Lower leg skin (tissue), 4 donors: ENCODE data around the gene STAM2. TPM values are rescaled to one million over a fixed set of nuclear protein-coding genes. Genes with fewer than 3 reads are reported as not detected.

ENCODE experiments used
- DNase-seq, 2 donors: peaks; one replicate each; pipeline ENCODE4 v3.0.0-alpha.2; 2019; ENCODE audit warnings: low spot score in 2 of 2
- H3K4me3 ChIP-seq: fragments of 200-600 bp; sonication (generic); 2 replicates; pipeline ENCODE4 v1.5.1; 2017; ENCODE audit warnings: mild to moderate bottlenecking, low read depth; ENCODE audit not compliant: poor library complexity, severe bottlenecking
- POLR2A ChIP-seq, 2 donors: fragments of 450-650 bp; IDR thresholded peaks; one replicate each; pipeline ENCODE4 v1.6.1; 2016 to 2017; ENCODE audit warnings: antibody characterized with exemption in 2 of 2, mild to moderate bottlenecking in 1 of 2, moderate library complexity in 1 of 2
- WGBS, 2 donors: methylation state at CpG; one replicate each; pipeline ENCODE4 v1.1.5; 2018; 5-methylcytosine and 5-hydroxymethylcytosine counted together
- intact Hi-C: fragments of 100-400 bp; cut with DNase I; formaldehyde crosslinking; loops from one replicate; pipeline ENCODE4 v1.15.0; 2023; ENCODE audit warnings: low total_unique reads
- total RNA-seq, 4 donors: library from RNA; depleted of rRNA; stranded (reverse); fragments of >200 nt; gene quantifications; one replicate each; pipeline ENCODE4 v1.1.0, GENCODE V29; 2016
- TF ChIP-seq, protein P1 (sequence below), 3 donors: fragments of 450-650 bp; IDR thresholded peaks; one replicate each; pipeline ENCODE4 v1.5.1; 2016; ENCODE audit warnings: antibody characterized with exemption in 3 of 3, mild to moderate bottlenecking in 3 of 3, moderate library complexity in 2 of 3

Gene STAM2
- total RNA-seq, 4 donors from 2014 or later: 13.2 to 29.8 (median 24.4) TPM

DNA sequence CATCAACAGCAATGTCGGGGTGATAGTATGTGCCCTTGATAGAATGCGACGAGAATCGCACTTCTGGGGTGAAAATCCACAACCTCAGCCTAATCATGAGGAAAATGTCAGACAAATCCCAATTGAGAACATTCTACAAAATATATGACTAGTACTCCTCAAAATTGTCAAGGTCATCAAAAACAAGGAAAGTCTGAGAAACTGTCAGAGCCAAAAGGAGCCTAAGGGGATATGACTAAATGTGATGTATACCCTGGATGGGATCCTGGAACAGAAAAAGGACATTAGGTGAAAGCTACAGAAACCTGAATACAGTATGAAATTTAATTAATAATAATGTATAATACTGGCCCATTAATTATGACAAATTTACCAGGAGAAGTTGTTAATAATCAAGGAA is 69.1 kb downstream of the STAM2 start:
- 64% methylated on average over 4 of the region's 4 CpGs for WGBS, 2 donors
- no peak overlapping the region for H3K4me3 ChIP-seq
- TF ChIP-seq, protein P1, sequence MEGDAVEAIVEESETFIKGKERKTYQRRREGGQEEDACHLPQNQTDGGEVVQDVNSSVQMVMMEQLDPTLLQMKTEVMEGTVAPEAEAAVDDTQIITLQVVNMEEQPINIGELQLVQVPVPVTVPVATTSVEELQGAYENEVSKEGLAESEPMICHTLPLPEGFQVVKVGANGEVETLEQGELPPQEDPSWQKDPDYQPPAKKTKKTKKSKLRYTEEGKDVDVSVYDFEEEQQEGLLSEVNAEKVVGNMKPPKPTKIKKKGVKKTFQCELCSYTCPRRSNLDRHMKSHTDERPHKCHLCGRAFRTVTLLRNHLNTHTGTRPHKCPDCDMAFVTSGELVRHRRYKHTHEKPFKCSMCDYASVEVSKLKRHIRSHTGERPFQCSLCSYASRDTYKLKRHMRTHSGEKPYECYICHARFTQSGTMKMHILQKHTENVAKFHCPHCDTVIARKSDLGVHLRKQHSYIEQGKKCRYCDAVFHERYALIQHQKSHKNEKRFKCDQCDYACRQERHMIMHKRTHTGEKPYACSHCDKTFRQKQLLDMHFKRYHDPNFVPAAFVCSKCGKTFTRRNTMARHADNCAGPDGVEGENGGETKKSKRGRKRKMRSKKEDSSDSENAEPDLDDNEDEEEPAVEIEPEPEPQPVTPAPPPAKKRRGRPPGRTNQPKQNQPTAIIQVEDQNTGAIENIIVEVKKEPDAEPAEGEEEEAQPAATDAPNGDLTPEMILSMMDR (IDR thresholded peaks at IDR 0.05): no peak
- TF ChIP-seq POLR2A (IDR thresholded peaks at IDR 0.05): no peak
- DNase-seq: no peak
- intact Hi-C loops: no loop called here

DNA sequence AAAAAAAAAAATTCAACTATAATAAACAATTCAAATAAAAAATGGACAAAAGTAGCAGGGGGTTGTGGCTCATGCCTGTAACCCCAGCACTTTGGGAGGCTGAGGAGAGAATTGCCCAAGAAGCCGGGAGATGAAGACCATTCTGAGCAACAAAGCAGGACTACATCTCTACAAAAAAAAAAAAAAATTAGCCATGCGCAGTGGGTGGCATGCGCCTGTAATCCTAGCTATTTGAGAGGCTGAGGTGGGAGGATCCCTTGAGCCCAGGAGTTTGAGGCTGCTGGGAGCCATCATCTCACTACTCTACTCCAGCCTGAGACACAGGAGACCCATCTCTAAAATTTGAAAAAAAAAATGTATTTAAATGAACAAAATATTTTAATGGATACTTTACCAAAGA is 72.3 kb downstream of the STAM2 start:
- DNase-seq: no peak
- 97 to 98% methylated on average over 3 of the region's 3 CpGs for whole genome bisulfite sequencing, 2 donors
- intact Hi-C loops: no loop called here
- TF ChIP-seq POLR2A (IDR thresholded peaks at IDR 0.05): no peak
- TF ChIP-seq, protein P1 (IDR thresholded peaks at IDR 0.05): no peak
- H3K4me3 ChIP-seq: no peak overlapping the region

DNA sequence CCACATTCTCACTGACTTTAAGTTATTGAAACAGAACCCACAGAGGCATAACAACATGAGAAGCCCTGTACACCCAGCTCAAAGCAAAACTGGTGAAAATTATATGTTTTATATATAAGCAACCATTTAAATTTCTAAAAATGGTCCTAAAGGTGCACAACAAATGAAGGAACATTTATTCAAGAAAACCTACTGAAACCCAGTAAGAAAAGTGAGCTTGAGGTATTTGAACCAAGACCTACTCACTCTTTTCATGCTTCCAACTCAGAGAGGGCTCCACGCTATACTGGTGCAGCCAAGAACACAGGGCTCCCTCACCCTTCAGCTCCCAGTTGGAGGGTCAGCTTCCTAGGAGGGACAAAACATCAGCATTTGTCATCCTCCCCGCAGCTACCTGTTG is 74.6 kb downstream of the STAM2 start:
- no peak for TF ChIP-seq POLR2A (IDR thresholded peaks at IDR 0.05)
- TF ChIP-seq, protein P1 (IDR thresholded peaks at IDR 0.05): no peak
- DNase-seq: no peak
- intact Hi-C loops: no loop called here
- WGBS, 2 donors: 89 to 95% methylated on average over 2 of the region's 2 CpGs
- H3K4me3 ChIP-seq: no peak overlapping the region

DNA sequence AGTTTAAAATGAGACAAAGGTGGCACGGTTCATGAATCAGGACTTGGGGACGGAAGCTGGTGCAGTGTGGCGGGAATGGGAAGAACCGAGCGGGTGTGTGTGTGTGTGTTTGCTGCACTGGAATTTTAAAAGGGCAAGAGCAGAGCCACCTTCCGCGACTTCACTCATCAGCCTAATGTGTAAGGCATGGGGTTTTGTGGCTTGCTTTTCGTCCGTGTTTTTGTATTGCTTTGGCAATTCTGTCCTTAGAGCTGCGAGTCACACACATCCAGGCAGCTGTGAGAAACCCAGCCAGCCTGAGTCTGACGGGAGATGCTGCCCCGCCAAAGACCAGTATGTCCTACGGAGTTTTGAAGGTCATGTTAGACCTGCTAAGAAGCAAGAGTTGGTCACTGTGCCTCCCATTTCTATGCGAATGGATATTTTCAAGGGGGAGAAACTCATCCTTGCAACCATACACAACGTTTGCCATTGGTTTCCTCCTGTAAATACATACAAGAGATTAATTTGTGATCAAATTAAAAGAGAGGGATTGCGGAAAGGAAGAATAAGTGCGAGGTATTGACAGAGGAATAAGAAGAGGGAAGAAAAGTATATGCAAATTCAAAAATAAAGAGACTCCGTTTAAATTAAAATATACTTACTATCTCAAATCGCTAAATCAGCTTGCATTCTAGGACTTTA is 76.1 kb downstream of the STAM2 start:
- peak overlapping the region; percentile 49 for H3K4me3 ChIP-seq
- WGBS, 2 donors: 10 to 13% methylated on average over 19 of the region's 19 CpGs
- no peak for DNase-seq
- TF ChIP-seq POLR2A (IDR thresholded peaks at IDR 0.05): no peak
- TF ChIP-seq, protein P1 (IDR thresholded peaks at IDR 0.05): no peak
- intact Hi-C loops: no loop called here

DNA sequence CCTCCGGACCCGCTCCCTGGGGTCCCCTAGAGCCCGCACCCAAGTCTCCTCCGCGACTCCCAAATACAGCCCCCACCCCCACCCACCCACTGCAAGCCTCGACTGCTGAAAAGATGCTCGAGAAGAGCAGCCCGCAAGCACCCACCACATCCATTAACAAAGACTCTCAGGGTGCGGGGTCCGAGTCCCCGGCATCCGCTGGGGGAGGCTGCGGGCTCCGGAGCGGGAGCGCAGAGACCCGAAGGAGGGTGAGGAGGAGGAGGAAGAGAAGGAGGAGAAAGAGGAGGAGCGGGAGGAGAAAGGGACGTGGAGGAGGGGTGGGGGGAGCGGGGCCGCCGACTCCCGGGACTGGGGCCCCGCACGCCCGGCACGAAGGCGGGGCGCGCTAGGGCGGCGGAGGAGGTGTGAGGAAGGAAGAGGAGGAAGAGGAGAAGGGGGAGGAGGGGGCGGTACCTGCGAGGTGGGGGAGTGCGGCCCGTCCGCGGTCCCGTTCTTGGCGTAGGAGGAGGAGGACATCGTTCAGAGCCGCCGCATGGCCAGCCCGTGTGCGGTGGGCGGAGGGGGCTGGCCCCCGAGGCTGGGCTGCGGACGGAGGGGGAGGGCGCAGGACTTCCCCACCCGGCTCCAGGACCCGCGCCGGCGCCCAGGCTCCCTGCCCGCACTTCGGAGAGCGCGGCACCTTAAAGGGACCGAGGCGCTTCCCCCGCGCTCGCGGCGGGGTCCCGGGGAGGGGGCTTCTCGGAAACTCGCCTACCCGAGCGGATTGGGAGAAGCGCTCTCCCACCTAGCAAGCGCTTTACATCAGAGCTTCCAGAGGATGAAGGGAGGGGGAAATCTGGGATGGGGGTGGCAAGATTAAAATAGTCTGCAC is 76.8 kb downstream of the STAM2 start, which contains the start of gene CACNB4:
Gene CACNB4, minus strand, starts transcription at position 549 of the 871 bp plus-strand sequence.
- WGBS, 2 donors: 0 to 1% methylated on average over 61 to 66 of the region's 73 CpGs

More for the DNA sequence above, 76.8 kb downstream of the STAM2 start, which contains the start of gene CACNB4:
- TF ChIP-seq, protein P1 (IDR thresholded peaks at IDR 0.05): no peak
- peak within 1 kb of the TSS; percentile 49 for H3K4me3 ChIP-seq
- no peak for DNase-seq
- intact Hi-C loops: no loop called here
